Measurements from ENCODE around the gene AP4M1.

DNA sequence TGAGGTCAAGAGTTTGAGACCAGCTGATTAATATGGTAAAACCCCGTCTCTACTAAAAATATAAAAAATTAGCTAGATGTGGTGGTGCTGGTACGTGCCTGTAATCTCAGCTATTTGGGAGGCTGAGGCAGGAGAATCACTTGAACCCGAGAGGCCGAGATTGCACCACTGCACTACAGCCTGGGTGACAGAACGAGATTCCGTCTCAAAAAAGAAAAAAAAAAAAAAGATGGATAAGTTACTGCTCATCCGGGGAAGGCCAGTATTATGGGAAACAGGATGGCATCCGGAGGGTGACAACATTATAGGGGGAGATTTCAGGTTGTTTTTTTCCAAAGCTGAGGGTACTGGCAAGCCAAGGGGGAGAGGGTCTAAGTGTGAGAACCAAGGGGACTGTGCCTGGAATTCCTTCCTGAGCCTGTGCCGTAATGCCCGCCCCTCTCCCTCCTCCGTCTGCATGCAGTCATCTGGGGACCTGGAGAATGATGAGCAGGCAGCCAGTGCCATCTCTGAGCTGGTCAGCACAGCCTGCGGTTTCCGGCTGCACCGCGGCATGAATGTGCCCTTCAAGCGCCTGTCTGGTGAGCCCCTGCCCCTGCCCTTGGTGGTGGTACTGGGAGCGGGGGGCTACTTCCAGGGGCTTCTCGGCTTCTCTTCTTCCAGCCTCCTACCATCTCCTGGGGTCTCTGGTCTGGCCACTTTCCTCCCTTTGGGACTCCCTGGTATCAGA, 51.7 kb downstream of the AP4M1 start:
- TF ChIP-seq, protein P1, sequence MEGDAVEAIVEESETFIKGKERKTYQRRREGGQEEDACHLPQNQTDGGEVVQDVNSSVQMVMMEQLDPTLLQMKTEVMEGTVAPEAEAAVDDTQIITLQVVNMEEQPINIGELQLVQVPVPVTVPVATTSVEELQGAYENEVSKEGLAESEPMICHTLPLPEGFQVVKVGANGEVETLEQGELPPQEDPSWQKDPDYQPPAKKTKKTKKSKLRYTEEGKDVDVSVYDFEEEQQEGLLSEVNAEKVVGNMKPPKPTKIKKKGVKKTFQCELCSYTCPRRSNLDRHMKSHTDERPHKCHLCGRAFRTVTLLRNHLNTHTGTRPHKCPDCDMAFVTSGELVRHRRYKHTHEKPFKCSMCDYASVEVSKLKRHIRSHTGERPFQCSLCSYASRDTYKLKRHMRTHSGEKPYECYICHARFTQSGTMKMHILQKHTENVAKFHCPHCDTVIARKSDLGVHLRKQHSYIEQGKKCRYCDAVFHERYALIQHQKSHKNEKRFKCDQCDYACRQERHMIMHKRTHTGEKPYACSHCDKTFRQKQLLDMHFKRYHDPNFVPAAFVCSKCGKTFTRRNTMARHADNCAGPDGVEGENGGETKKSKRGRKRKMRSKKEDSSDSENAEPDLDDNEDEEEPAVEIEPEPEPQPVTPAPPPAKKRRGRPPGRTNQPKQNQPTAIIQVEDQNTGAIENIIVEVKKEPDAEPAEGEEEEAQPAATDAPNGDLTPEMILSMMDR (conservative IDR thresholded peaks at IDR 0.05), result no peak
- no peak for TF ChIP-seq ZFX (IDR thresholded peaks at IDR 0.05)
